Neural progenitor cell (in vitro differentiated cells): ENCODE measurements around the gene EIF2A.

Experiments used
- CTCF ChIP-seq: fragments of 200-600 bp; sonication (generic); IDR thresholded peaks from 2 replicates; pipeline ENCODE4 v1.5.1; 2017; ENCODE audit warnings: antibody characterized with exemption, mild to moderate bottlenecking
- EZH2phosphoT487 ChIP-seq: fragments of 200-600 bp; sonication (generic); IDR thresholded peaks from 2 replicates; pipeline ENCODE4 v1.6.1; 2017; ENCODE audit warnings: antibody characterized with exemption

- TF ChIP-seq CTCF (no peak), EZH2phosphoT487 (no peak)
These were observed 25.1 kb upstream of the EIF2A start for GRCh38 chr3:150521463-150521862.
